GM19351 (cell line): ENCODE results near the gene SCN4A.
A peak's percentile ranks its signal among the peaks of the same experiment; 100 is the strongest.
"Not testable (repeated sequence)": the region's sequence is repeated elsewhere in the genome, so short reads cannot be mapped to it uniquely, and the experiment has no call there.

Experiments
- ATAC-seq: cut with Tn5 transposase; IDR thresholded peaks from one replicate; pipeline ENCODE4 v1.9.1; 2021; ENCODE audit warnings: mild to moderate bottlenecking, moderate library complexity; ENCODE audit not compliant: unreplicated experiment

SCN4A gene

DNA sequence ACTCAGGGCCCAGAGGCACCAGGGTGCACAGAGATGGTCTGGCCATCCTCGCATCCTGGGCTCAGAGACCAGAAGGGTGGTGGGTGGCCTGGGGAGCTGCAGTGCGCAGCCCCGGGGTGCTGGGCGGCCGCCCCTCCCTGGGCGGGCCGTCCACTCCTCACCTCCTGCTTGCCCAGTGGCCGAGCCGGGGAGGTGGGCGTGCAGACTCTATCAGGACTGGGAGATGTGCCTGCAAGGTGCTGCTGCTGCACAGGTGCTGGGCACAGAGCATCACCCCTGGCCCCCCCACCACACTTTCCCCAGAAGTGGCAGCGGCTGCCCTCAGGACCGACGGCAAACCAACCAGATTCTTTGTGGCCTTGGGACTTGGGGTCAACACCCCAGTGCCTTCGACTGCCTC is at the start of gene SCN4A:
TSS of gene SCN4A (minus strand) at position 123 of the 400 bp plus-strand sequence. CDS start at position 46, 77 bp downstream.
- no peak for ATAC-seq

DNA sequence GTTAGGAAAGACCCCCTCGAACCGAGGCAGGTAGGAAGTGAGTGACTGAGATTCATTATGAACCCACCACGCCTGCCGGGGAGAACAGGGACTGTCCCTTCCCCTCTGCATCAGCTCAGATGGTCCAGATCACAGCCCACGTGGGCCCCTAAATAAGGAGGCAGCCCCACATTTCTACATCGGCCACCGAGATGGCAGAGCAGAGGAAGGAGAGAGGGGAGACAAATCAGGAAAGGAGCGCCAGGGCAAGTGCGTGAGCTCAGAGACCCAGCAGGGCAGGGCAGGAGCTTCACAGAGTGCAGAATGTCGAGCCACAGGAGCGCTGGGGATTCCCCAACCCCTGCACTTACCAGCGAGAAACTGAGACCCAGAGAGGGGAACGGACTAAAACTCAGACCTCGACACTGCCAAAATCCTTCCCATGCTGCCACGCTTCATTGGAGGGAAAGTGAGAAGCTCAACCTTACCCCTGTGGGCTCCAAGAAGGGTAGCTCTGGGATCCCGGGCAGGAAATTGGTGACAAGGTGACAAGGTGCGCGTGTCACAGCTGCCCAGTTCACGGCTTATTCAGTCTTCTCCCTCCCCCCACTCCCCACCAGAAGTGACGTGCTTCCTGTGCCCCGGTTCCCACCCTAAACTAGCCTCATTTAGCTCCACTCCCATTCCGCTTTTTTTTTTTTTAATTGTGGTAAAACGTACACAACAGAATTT is 47.5 kb upstream of the SCN4A start, which contains the start of gene ICAM2:
TSS of gene ICAM2 (minus strand) at position 578 of the 711 bp plus-strand sequence. CDS start 13,942 bp downstream, outside the sequence.
- ATAC-seq: peak; percentile 70

GRCh38 chr17:64019551-64019961 is 46.8 kb upstream of the SCN4A start:
- ATAC-seq: peak; percentile 7

GRCh38 chr17:64017381-64017980 is 44.8 kb upstream of the SCN4A start:
- no peak for ATAC-seq

GRCh38 chr17:64016974-64017373 is 44.3 kb upstream of the SCN4A start:
- ATAC-seq: no peak

DNA sequence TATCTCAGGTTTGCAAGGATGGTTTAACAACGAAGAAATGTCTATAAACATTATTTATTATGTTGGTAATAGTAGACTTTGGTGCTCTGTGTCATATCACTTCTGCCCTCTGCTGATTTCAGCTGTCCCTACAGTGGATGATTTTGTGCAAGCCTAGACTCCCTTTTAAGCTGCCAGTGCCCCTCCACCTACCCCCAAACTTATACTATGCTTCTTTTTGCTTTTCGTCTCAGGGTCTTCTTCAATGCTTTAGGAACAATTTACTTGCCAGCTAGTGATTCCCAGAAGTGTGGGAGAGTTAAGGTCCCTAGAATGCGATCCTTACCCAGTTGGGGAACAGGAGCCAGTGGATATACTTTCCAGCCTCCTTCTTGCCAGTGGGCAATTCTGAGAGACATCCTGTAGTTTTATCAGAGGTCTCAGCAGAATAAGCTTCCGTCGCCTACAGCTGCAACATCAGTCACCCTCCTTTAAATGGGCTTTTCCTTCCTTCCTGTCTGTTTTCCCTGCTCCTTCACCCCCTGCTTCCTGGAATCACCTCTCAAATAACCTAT is 43.6 kb upstream of the SCN4A start:
- ATAC-seq: no peak

GRCh38 chr17:64015447-64015846 is 42.7 kb upstream of the SCN4A start:
- no peak for ATAC-seq

DNA sequence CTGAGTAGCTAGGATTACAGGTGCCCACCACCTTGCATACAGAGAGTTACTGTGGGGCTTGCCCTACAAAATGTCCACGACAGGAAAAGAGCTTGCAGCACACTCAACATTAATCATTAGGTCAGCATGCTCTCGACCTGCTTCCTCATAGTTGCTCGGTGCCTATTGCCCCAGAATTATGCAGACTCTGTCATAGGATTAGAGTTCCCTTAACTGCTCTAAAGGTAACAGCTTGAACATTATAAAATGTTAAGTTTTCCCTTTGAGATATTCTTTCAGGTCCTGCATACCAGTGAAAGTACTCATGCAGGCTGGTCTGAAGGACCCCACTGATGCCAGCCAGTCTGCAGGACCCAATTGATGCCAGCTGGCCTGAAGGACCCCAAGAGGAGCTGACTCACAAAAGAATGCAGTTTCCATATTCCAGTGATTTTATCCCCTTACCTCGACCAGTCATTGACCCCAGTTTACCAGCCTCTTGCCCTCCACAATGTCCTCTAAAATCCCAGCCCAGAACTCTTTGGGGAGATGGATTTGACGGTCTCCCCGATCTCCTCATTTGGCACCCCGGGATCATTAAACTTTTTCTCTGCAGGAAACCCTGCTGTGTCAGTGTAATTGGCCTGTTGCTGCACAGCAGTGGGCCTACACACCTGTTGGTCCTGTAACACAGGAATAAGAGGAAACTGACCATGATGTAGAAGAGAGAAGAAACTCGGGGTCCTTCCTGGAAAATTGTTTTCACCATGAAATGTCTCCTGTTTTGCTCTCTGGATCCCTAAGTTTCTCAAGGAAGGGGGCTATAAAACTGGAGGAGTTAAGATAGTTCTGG is 37.1 kb upstream of the SCN4A start:
- no peak for ATAC-seq

GRCh38 chr17:64008830-64009229 is 36.1 kb upstream of the SCN4A start:
- ATAC-seq: no peak

DNA sequence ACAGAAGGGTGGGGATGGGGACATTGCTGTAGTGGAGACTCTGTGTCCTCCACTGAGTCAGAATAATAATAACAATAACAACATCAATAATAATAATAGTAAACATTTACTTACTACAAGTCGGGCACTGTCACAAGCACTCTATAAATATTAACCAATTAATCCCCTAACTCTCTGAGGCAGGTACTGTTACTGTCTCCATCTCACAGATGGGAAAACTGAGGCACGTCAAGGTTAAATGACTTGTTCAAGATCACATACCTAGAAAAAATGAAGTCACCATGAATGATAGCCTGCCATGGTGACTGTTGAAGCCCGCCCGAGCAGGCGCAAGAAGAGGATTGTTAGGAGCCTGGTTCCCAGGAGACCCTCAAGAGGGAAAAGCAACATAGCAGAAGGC is 35.6 kb upstream of the SCN4A start:
- ATAC-seq: no peak

DNA sequence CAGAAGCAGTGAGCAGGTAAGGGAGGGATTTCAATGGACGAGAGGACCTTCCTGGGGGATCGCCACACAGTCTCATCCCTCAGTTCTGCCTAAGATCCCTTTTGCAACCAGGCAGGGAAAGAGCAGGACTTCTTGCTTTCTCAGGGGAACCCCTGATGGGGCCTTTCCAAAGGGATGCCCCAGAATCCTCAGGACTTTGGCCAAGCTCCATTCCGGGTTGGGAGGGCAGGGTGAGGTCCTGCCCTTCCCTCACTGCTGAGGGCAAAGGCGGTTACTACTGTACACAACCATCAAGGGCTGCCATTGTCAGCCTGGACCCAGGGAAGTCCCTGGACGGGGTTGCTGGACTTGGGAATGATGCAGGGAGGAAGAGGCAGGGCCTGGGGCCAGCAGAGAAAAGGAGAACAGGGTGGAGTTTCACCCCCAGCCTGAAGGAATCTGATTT is 35.1 kb upstream of the SCN4A start:
- ATAC-seq: no peak

GRCh38 chr17:64007089-64007837 is 34.5 kb upstream of the SCN4A start:
- not testable (repeated sequence) for ATAC-seq

GRCh38 chr17:64006361-64007088 is 33.8 kb upstream of the SCN4A start:
- ATAC-seq: no peak

- no peak for ATAC-seq
Observed at GRCh38 chr17:64005734-64006167, 33.0 kb upstream of the SCN4A start.

- ATAC-seq: no peak
Observed at GRCh38 chr17:64004903-64005733, 32.4 kb upstream of the SCN4A start.

GRCh38 chr17:64004218-64004770 is 31.6 kb upstream of the SCN4A start:
- ATAC-seq: no peak

GRCh38 chr17:64003526-64004121 is 30.9 kb upstream of the SCN4A start:
- ATAC-seq: no peak
